Measurements from ENCODE around the gene NISCH.

- TF ChIP-seq, protein P1, sequence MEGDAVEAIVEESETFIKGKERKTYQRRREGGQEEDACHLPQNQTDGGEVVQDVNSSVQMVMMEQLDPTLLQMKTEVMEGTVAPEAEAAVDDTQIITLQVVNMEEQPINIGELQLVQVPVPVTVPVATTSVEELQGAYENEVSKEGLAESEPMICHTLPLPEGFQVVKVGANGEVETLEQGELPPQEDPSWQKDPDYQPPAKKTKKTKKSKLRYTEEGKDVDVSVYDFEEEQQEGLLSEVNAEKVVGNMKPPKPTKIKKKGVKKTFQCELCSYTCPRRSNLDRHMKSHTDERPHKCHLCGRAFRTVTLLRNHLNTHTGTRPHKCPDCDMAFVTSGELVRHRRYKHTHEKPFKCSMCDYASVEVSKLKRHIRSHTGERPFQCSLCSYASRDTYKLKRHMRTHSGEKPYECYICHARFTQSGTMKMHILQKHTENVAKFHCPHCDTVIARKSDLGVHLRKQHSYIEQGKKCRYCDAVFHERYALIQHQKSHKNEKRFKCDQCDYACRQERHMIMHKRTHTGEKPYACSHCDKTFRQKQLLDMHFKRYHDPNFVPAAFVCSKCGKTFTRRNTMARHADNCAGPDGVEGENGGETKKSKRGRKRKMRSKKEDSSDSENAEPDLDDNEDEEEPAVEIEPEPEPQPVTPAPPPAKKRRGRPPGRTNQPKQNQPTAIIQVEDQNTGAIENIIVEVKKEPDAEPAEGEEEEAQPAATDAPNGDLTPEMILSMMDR (IDR thresholded peaks at IDR 0.05; ENCODE audit: low read length) = no peak
- no peak for TF ChIP-seq EZH2phosphoT487 (IDR thresholded peaks at IDR 0.05; ENCODE audit: low read length)
- TF ChIP-seq EZH2 (optimal IDR thresholded peaks at IDR 0.05; ENCODE audit: low read depth, low read length) = no peak
Observed at GRCh38 chr3:52507359-52507758, 52.0 kb downstream of the NISCH start.

Measured in MM.1S (cell line).